KMS-11 (cell line): Measurements from ENCODE around the gene TBC1D14.

Experiments
- H2AFZ ChIP-seq: fragments of 200-600 bp; sonication (generic); 2 replicates; pipeline ENCODE4 v1.6.1; 2016; ENCODE audit warnings: antibody characterized with exemption, mixed run types, low read depth
- H3K27ac ChIP-seq: fragments of 200-600 bp; sonication (generic); 2 replicates; pipeline ENCODE4 v1.6.1; 2016; ENCODE audit warnings: mild to moderate bottlenecking, mixed run types
- H3K27me3 ChIP-seq: fragments of 200-600 bp; sonication (generic); 2 replicates; pipeline ENCODE4 v1.6.1; 2017; ENCODE audit warnings: mild to moderate bottlenecking, low read depth, mixed run types, moderate library complexity; ENCODE audit not compliant: insufficient read depth
- H3K36me3 ChIP-seq: fragments of 200-600 bp; sonication (generic); 2 replicates; pipeline ENCODE4 v1.6.1; 2017; ENCODE audit warnings: mild to moderate bottlenecking, mixed run types; ENCODE audit not compliant: insufficient read depth
- H3K4me1 ChIP-seq: fragments of 200-600 bp; sonication (generic); 2 replicates; pipeline ENCODE4 v1.6.1; 2016; ENCODE audit warnings: mild to moderate bottlenecking, low read depth, mixed run types; ENCODE audit not compliant: poor library complexity, severe bottlenecking
- H3K4me2 ChIP-seq: fragments of 200-600 bp; sonication (generic); 2 replicates; pipeline ENCODE4 v1.7.0; 2016; ENCODE audit warnings: mild to moderate bottlenecking, mixed run types
- H3K4me3 ChIP-seq: fragments of 200-600 bp; sonication (generic); IDR thresholded peaks from 2 replicates; pipeline ENCODE4 v1.6.1; 2017; ENCODE audit warnings: low read depth, low read length, mixed read lengths; ENCODE audit not compliant: insufficient read depth
- H3K79me2 ChIP-seq: fragments of 200-600 bp; sonication (generic); 2 replicates; pipeline ENCODE4 v1.6.1; 2016; ENCODE audit warnings: low read depth, mixed run types; ENCODE audit not compliant: insufficient read depth
- H3K9ac ChIP-seq: fragments of 200-600 bp; sonication (generic); 2 replicates; pipeline ENCODE4 v1.6.1; 2016; ENCODE audit warnings: mild to moderate bottlenecking, mixed run types
- H4K20me1 ChIP-seq: fragments of 200-600 bp; sonication (generic); 2 replicates; pipeline ENCODE4 v1.6.1; 2016; ENCODE audit warnings: mild to moderate bottlenecking, mixed run types; ENCODE audit not compliant: insufficient read depth
- TF ChIP-seq, protein P1 (sequence below): fragments of 200-600 bp; sonication (generic); conservative IDR thresholded peaks from 2 replicates; pipeline ENCODE4 v1.6.1; 2017; ENCODE audit warnings: low read depth, mild to moderate bottlenecking, antibody characterized with exemption, low read length, moderate library complexity, mixed read lengths

The TBC1D14 gene

DNA sequence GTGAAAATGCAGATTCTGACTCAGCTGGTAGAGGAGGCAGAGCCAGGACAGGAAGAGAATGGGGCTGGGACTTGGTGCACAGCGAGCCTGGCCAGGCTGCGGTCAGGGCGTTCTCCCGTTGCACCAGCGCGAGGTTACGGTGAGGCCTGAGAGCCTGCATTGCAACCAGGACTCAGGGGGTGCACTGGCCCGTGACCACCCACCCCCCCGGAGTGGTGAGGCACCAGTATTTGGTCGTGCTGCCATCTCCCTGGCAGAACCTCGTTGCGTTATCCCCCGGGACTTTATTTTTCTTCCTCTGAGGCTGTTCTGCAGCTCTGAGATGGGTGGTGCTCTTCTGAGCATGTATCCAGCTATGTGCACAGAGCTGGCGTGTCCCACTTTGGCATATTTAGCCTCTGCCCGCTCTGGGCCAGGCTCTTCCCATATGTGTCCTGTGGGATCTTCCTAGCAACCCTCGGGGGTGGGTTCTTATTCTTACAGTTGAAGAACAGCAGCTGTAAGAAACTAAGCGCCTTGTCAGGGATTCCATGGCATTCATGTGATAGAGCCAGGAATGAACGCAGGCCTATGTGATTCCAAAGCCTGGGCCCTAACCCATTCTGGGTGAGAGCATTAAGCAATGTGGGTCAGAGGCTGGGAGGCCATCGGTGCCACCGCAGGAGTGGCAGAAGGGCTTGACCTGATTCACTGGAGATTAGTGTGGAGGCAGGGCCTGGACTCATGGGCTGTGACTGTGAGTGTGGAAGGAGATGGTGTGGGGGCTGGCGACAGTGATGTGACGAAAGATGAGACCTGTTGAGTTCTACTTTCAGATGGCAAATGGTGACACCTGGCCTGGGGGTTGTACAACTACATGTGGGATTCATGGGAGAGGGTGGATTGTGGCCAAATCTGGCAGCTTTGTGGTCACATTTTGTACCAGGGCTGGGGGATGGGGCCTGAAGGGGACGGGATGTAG, 136.6 kb downstream of the TBC1D14 start:
- no peak overlapping the region for H2AFZ ChIP-seq
- H4K20me1 ChIP-seq, result no peaks in the 10 kb centered on the region
- H3K9ac ChIP-seq, result no peak overlapping the region

DNA sequence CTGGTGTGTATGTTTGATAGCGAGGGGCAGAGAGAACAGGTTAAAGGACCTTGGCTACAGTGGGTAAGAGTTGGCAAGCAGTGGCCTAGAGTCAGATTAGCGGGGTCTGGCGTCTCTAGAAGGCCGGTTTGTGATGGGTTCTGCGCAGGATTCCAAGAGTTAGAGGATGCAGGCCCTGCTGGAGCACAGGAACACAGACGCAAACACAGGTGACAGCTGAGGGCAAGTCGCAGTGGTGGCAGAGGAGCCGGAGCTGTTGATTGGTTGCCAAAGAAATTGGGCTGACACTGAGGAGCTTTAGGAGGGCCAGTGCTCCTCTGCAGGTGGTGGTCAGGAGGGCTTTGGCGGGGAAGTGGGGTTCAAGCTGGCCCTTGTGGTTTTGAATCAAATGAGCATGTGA, 137.3 kb downstream of the TBC1D14 start:
- peaks cover 31% of the 10 kb centered on the region; the same call in 1 of the 2 replicates for H3K79me2 ChIP-seq
- no peaks in the 10 kb centered on the region for H4K20me1 ChIP-seq
- H3K9ac ChIP-seq, result no peak overlapping the region
- no peak overlapping the region for H2AFZ ChIP-seq
- TF ChIP-seq, protein P1, sequence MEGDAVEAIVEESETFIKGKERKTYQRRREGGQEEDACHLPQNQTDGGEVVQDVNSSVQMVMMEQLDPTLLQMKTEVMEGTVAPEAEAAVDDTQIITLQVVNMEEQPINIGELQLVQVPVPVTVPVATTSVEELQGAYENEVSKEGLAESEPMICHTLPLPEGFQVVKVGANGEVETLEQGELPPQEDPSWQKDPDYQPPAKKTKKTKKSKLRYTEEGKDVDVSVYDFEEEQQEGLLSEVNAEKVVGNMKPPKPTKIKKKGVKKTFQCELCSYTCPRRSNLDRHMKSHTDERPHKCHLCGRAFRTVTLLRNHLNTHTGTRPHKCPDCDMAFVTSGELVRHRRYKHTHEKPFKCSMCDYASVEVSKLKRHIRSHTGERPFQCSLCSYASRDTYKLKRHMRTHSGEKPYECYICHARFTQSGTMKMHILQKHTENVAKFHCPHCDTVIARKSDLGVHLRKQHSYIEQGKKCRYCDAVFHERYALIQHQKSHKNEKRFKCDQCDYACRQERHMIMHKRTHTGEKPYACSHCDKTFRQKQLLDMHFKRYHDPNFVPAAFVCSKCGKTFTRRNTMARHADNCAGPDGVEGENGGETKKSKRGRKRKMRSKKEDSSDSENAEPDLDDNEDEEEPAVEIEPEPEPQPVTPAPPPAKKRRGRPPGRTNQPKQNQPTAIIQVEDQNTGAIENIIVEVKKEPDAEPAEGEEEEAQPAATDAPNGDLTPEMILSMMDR, result no peak
- H3K4me3 ChIP-seq, result no peak overlapping the region
- no peaks in the 10 kb centered on the region for H3K36me3 ChIP-seq
- peaks cover 34% of the 10 kb centered on the region for H3K4me1 ChIP-seq
- no peaks in the 10 kb centered on the region for H3K27me3 ChIP-seq
- no peak overlapping the region for H3K27ac ChIP-seq
- H3K4me2 ChIP-seq, result peak overlapping the region; percentile 39; the same call in 1 of the 2 replicates

More for the DNA sequence above, 136.6 kb downstream of the TBC1D14 start:
- H3K36me3 ChIP-seq, result no peaks in the 10 kb centered on the region
- H3K4me3 ChIP-seq, result no peak overlapping the region
- H3K4me2 ChIP-seq, result peak overlapping the region; percentile 39; the same call in 1 of the 2 replicates
- no peak overlapping the region for H3K27ac ChIP-seq
- H3K4me1 ChIP-seq, result peaks cover 34% of the 10 kb centered on the region
- H3K27me3 ChIP-seq, result no peaks in the 10 kb centered on the region
- peaks cover 31% of the 10 kb centered on the region; the same call in 1 of the 2 replicates for H3K79me2 ChIP-seq
- TF ChIP-seq, protein P1, result no peak

DNA sequence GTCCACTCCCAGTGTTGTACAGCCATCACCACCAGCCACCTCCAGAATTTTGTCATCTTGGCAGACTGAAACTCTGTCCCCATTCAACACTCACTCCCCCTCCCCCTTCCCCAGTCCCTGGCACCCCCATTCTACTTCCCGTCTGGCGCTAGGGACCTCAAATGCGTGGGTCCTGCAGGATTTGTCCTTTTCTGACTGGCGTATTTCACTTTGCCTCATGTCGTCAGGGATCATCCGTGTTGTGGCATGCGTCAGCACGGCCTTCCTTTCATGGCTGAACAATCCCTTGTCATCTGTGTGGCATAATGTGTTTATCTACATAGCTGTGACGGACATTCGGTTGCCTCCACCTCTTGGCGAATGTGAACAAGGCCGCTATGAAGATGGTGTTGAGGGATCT, 139.0 kb downstream of the TBC1D14 start:
- H4K20me1 ChIP-seq, result no peaks in the 10 kb centered on the region
- peaks cover 31% of the 10 kb centered on the region; the same call in 1 of the 2 replicates for H3K79me2 ChIP-seq
- H3K9ac ChIP-seq, result no peak overlapping the region
- H3K36me3 ChIP-seq, result no peaks in the 10 kb centered on the region
- H3K4me3 ChIP-seq, result no peak overlapping the region
- TF ChIP-seq, protein P1, result no peak
- H3K27me3 ChIP-seq, result no peaks in the 10 kb centered on the region
- H3K27ac ChIP-seq, result no peak overlapping the region
- H2AFZ ChIP-seq, result no peak overlapping the region
- no peak overlapping the region for H3K4me2 ChIP-seq
- H3K4me1 ChIP-seq, result peaks cover 34% of the 10 kb centered on the region

DNA sequence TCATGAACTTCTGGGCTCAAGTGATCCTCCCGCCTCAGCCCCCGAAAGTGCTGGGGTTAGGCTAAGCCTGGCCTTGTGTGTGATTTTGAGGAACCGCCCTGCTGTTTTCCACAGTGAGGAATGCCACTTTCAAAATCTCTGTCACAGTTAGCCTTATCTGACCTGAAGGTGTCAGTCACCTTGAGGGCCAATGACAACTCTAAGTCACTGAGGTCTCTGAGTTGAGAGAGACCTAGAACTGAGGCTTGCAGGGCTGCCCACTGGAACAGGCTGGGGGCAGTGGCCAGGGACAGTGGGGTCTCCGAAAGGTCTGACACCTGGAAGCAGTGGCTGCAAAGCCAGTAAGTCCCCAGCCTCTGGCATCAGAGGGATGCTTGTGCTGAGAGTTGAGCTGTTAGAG, 139.7 kb downstream of the TBC1D14 start:
- no peaks in the 10 kb centered on the region for H4K20me1 ChIP-seq
- H3K4me3 ChIP-seq, result no peak overlapping the region
- no peaks in the 10 kb centered on the region for H3K27me3 ChIP-seq
- no peak overlapping the region for H3K4me2 ChIP-seq
- H3K9ac ChIP-seq, result no peak overlapping the region
- H3K4me1 ChIP-seq, result peaks cover 32% of the 10 kb centered on the region
- H2AFZ ChIP-seq, result no peak overlapping the region
- no peaks in the 10 kb centered on the region for H3K36me3 ChIP-seq
- H3K27ac ChIP-seq, result no peak overlapping the region
- H3K79me2 ChIP-seq, result peaks cover 25% of the 10 kb centered on the region; the same call in 1 of the 2 replicates
- TF ChIP-seq, protein P1, result no peak
